HG02610 (cell line): ENCODE data around the gene CCDC63.
A peak's percentile ranks its signal among the peaks of the same experiment; 100 is the strongest.

ENCODE experiments used
- ATAC-seq: cut with Tn5 transposase; IDR thresholded peaks from one replicate; pipeline ENCODE4 v1.9.1; 2021; ENCODE audit warnings: mild to moderate bottlenecking, moderate library complexity; ENCODE audit not compliant: unreplicated experiment

The CCDC63 gene

DNA sequence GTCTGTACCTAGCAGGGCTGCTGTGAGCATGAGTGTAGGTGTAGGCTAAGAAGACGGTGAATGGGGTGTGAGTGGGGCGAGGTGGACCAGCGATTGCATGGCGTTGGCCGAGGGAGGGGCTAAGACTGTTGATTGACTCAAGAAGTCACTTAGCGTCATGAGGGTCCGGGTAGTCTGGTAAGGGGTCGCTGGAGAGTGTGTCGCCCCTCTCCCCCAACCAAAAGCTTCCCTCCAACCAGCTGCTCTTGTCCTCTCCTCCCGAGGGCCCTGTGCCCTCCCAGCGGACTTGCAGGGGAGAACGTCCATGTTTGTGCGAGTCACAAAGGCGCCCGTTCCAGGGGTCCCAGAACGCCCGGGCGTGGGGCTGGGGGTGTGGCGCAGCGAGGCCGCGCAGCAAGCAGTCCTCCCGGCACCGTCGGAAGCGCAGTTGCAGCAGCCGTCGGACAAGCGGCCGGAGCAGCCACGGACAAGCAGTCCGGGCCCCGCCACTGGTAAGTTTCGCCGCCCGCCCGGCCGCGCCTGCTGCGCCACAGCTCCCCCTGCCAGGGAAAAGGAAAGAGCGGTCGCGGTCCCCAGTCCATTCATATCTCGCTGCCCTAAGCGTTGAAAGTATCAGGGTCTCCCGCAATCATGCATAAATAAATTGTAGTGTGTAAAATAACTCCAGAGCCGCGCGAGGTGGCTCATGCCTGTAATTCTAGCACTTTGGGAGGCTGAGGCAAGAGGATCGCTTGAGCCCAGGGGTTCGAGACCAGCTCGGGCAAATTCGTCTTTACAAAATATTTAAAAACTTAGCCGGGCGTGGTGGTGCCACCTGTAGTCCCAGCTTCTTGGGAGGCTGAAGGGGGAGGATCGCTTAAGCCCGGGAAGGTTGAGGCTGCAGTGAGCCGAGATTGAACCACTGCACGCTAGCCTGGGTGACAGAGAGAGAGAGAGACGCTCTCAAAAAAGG, at the start of gene CCDC63:
TSS of gene CCDC63 (plus strand) at position 373 of the 952 bp plus-strand sequence. CDS start 5,968 bp downstream, outside the sequence.
- ATAC-seq, result no peak

DNA sequence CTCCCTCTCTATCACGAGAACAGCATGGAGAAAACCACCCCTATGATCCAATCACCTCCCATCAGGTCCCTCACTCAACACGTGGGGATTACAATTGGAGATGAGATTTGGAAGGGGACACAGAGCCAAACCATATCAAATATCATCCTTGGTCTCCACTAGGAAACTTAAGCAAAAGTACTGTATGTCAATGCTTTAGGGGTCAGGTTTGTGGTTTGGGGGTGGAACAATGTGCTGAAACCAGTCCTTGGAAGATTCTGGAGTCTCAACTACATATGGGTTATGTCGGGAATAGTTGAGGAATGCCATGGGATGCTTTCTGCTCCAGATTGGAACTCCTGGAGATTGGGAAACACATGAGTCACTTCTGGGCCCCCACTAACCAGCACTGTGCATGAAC, 48.3 kb upstream of the CCDC63 start:
- no peak for ATAC-seq

DNA sequence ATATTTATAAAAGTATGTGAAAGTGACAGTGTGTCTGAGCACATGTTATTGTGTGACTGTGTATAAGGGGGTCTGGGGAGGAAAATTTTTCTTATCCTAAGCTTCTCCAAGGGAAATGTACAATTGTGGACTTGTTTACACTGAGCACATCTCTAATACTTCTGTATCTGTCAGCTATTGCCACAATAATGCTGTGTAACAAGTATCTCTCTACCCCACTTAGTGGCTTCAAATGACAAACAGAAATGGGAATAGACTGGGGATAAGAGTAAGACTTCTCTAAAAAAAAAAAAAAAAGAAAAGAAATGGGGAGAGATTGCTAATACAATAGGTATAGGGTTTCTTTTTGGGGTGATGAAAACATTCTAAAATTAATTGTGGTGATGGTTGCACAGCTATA, 44.3 kb upstream of the CCDC63 start:
- ATAC-seq, result no peak

DNA sequence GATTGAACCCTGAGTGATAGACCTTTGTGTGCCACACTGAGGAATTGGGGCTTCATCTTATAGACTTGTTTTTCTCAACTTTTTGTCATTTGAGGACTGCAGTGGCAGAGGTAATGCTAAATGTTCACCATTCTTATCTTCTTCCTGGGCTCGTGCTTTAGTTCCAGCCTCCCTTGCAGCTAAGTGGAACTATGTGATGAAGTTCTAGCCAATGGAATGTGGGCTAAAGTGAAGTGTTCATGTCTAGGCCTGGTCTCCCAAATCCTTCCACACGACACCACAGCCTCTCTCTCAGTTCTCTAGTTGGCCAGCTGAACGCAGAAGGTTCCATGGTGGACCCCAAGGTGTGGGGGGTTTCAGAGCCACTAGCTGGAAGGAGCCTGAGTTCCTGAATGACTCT, 42.4 kb upstream of the CCDC63 start:
- ATAC-seq, result no peak

DNA sequence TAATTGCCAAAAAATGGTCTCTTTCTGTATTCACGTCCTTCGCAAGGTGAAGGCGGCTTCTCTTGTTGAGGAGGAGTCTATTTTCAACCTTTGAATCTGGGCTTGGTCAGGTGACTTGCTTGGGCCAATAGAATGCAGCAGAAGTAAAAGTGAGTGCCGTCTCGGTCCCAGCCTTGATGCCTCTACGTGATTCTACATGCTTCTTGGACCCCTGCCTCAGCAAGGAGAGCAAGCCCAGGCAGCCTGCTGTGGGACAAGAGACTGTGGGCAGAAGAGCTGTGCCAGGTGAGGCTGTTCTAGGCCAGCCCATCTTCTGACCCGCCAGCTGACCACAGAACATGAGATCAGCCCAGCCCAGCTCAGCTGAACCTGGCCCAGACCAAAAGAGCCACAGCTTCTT, 39.1 kb upstream of the CCDC63 start:
- ATAC-seq, result no peak

DNA sequence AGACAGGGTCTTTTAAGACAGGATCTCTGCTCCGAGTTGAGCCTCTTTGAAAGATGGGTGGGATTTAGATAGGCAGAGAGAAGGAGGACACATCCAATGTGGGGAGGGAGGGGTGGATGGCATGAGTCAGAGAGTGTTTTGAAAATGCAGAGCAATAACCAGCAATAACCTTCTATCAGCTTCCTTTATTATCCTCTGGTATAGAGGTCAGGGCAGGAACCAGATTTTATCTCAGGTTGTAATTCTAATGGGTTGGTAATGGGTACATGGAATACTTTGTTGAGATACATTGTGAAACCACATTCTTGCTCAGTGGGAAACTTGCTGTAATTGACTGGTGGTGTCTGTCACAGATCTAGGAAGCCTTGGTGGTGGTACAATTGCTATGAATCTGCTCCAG, 37.6 kb upstream of the CCDC63 start:
- no peak for ATAC-seq

DNA sequence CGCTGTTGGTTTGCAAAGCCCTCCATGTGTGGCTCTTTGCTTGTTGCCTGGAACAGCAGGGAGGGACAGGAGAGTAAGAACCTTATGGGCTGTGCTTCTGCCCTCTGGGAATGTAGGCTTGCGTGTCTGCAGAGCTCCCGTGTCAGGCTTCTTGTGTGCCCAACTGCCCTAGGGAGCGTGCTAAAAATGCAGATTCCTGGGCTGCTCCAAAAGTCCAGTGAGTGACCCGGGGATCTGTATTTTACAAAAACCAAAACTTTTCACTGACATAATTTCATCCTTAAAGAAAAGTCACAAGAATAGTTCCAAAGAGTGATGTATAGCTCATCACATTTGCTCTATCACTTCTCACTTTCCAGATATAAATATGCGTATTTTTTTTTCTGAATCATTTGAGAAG, 34.8 kb upstream of the CCDC63 start:
- ATAC-seq, result no peak

DNA sequence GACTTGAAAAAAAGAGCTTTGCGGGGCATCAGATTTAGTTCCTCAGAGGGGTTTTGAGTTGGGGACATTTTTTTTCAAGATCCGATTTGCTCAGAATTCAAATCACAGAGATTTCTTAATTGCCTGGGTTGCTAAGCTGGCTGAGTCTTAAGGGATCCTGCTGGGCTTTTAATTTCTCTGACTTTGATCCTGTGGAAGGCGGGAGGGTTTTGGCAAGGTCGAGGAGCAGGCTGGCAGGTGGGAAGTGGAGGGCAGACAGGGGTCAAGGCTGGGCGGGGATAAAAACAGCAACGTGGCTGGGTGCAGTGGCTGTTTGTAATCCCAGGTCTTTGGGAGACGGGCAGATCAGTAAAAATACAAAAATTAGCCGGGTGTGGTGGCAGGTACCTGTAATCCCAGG, 33.5 kb upstream of the CCDC63 start:
- no peak for ATAC-seq

DNA sequence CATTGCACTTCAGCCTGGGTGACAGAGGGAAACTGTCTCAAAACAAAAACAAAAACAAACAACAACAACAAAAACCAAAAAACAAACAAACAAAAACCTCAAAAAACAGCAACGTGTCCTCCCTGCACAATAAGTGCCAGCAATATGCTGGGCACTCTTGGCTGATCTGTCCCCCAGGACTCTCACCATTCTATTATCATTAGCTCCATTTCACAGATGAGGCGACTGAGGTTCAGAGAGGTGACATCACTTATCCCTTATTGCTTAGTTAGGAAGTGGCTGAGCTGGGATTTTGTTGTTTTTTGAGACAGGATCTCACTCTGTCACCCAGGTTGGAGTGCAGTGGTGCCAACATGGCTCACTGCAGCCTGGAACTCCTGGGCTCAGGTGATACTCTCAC, 33.0 kb upstream of the CCDC63 start:
- no peak for ATAC-seq

DNA sequence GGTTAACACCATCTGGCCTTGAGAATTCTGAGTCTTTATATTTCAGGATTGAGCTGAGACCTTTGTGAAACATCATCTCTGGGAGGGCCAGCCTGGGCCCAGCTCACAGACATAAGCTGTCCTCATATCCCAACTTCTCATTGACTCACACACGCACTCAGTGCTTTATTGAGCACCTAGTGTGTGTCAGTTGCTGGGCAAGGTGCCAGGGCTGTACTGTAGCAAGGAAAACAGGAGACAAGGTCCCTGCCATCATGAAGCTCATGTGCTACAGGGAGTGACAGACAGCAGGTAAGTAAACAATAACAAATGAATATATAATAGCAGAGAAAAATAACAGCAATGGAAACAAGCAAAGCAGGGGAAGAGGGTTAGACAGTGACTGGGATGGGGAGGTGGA, 30.5 kb upstream of the CCDC63 start:
- no peak for ATAC-seq

DNA sequence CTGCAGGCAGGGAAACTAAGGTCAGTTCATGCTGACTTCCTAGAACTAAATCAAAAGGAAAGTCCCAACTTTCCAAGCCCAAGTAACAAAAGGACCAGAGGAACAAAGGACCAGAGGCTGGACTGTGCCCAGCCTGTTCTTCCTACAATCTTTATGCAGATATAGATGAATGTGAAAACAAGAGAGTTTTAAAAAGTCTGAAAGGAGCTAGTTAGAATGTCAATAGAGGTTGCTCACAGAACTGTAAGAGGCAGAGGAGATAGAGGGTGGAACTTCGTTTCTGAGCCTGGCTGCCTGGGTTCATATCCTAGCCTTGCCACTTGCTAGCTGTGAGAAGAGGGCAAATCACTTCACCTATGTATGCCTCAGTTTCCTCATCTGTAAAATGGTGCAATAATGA, 30.0 kb upstream of the CCDC63 start:
- no peak for ATAC-seq

DNA sequence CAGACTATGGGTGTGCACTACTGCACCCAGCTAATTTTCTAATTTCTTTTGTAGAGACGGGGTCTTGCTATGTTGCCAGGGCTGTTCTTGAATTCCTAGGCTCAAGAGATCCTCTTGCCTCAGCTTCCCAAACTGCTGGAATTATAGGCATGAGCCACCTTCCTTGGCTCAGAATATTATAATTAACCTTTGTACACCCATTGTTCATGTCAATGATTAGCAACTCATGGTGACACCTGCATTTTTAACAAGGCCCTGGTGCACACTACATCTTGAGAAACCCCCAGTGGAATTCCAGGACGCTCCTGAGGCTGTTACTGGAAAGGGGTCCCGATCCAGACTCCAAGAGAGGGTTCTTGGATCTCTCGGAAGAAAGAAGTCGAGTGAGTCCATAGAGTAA, 28.3 kb upstream of the CCDC63 start:
- ATAC-seq, result no peak

DNA sequence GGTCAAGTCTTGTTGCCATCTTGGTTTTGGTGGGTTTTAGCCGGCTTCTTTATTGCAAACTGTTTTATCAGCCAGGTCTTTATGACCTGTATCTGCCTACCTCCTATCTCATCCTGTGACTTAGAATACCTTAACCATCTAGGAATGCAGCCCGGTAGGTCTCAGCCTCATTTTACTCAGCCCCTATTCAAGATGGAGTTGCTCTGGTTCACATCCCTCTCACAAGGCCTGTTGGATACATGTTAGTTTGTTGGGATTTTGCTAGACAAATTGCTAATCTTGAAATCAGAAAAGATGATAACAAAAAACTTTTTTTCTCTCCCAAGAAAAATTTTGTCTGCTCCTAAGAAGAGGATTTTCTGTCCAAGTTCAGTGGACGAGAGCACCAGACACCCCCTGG, 27.6 kb upstream of the CCDC63 start:
- ATAC-seq, result no peak

DNA sequence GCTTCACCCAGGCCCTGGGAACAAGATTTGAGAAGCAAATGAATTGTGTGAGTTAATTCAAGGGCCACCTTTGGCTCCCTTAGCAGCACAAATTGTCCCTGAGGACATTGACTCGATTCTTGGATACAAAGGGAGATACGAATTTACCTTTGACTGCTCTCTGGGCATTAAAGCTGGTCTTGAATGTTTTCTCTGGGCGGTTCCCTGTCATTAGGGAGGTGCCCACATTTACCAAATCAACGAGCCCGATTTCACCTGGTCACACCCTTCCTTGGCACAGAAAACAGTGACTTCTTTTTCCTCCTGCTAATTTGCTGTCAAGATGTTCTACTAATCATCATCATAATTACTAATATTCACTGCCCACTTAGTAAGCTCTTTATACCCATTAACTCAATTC, 27.1 kb upstream of the CCDC63 start:
- no peak for ATAC-seq

DNA sequence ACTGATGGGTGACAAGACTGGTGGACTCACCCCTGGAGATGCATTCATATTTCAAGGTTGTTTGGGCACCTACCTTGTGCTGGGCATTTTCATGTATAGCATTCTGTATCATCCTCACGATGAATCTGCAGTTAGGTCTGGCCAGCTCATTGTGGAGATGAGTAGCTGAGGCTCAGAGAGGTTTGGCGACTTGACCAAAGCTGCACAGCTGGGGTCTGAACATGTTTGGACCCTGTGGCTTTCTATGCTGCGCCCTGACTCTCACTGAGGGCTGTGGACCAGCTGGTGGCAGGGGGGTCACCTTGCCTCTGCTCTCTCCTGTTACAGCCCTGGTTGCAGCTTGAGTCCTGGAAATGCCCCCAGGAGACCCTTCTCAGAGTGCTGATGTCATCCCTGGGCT, 24.9 kb upstream of the CCDC63 start:
- ATAC-seq, result no peak

DNA sequence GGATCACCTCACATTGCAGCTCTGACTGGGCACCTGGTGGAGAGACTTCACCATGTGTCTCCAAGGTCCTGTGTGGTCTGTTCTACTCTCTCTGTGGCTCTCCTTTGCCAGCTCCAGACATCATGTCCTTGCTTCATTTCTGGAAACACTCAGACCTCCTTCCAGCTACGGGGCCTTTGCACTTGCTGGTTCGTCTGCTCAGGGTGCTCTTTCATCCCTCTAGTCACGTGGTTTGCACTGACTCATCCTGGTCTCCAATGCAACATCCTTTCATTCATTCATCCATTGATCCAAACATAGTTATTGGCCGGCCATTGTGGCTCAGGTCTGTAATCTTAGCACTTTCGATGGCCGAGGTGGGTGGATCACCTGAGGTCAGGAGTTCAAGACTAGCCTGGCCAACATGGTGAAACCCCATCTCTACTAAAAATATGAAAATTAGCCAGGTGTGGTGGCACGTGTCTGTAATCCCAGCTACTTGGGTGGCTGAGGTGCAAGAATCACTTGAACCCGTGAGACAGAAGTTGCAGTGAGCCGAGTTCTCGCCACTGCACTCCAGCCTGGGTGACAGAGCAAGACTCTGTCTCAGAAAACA, 23.9 kb upstream of the CCDC63 start:
- ATAC-seq, result no peak

DNA sequence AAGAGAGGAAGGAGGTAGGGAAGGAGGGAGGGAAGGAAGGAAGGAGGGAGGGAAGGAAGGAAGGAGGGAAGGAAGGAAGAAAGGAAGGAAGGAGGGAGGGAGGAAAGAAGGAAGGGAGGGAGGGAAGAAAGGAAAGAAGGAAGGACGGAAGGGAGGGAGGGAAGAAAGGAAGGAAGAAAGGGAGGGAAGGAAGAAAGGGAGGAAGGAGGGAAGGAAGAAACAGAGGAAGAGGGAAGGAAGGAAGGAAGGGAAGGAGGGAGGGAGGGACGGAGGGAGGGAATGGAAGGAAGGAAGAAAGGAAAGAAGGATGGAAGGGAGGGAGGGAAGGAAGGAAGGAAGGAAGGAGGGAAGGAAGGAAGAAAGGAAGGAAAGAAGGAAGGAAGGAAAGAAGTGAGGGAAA, 22.4 kb upstream of the CCDC63 start:
- no peak for ATAC-seq

DNA sequence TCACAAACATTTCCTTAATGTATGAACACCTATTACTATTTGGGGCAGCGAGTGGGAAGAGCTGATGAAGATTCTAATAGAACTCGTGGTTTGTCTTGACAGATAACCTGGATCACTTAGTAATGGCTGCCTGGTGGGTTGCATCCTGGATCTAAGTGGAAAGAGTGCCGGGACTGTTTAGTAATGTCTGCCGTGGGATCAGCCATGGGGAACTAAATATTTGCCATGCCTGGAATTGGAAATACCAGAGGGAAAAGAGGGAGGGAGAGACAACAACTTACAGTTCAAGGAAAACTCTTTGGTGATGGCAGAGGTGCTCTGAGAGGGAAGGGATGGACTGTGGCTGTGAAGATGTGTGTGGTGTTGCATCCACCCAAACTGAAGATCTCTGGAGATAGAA, 21.3 kb upstream of the CCDC63 start:
- no peak for ATAC-seq

DNA sequence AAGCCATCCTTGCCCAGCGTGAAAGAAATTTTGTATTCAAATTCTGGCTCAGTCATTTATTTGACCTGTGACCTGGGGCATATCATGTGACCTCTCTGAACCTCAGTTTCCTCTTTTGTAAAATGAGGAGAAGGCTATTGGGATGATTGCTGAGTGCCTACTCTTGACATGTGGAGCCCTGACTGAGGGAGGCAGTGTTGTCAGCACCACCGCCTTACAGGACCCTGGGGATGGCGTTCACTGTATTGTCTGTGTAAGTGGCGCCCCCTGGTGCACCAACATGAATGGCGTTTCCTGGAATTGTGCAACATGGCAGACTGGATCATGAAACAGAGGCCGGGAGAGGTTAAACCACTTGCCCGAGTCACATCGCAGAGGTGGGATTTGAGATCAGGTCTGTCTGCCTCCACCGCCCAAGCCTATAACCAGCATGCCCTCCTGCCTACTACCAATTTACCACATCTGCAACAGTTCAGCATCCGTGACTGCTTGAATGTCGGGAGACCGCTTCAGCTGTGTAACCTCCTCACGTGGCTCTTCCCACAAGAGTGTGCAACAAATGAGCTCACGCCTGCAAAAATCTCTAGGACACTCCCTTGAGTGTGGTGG, 20.1 kb upstream of the CCDC63 start:
- ATAC-seq, result peak; percentile 72

DNA sequence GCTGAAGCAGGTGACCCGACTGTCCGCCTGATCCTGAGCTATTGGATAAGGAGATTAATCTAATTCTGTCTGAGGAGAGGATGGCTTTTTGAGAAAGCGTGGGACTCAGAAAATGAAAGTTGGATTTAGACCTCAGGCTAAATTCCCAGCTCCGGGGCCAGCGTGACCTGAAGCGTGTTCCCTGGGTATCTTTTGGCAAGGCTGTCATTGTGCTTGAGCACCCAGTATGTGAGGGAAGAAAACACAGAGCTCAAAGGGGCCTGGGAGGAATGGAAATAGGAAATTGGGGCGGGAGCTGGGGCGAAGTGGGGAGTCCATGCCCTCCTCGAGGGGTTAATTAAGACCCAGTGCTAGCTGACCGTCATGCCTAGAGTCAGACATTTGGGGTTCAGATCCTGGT, 17.5 kb upstream of the CCDC63 start:
- no peak for ATAC-seq

DNA sequence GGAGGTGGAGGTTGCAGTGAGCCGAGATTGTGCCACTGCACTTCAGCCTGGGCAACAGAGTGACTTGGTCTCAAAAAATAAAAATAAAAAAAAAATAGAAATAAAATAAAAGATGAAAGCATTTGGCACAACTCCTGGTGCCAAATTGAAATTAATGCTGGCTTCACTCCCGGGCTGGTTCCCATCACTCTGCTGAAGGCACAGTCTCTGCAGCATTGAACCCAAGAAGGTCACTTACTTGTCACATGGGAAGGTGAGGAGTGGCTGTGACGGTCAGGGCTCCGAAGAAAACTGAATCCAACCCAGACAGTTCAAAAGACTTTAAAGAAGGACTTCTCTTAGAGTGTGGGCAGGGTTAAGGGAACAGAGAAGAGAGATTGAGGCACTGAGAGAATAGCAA, 10.5 kb upstream of the CCDC63 start:
- ATAC-seq, result no peak

DNA sequence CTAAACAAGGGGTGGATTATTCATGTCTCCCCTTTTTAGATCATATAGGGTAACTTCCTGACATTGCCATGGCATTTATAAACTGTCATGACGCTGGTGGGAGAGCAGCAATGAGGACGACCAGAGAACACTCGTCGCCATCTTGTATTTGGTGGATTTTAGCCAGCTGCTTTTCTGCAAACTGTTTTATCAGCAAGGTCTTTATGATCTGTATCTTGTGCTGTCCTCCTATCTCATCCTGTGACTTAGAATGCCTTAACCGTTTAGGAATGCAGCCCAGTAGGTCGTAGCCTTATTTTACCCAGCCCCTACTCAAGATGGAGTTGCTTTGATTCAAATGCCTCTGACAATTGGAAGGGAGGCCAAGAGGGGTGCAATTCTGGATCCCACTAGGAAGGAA, 5.8 kb upstream of the CCDC63 start:
- ATAC-seq, result no peak
